Activated CD4-positive, alpha-beta T cell treated with anti-CD3 and anti-CD28 coated beads, Interleukin-10, Interleukin-2, amounts not matched to agents 100 ng/mL and 50 ng/mL, durations not matched to agents 16 hours and 8 hours (primary cell): ENCODE measurements around the gene POU3F3.

Source experiments
- DNase-seq: peaks from one replicate; pipeline ENCODE4 v3.0.0-alpha.2; 2020

The POU3F3 gene

GRCh38 chr2:104853534-104854497, at the start of gene POU3F3:
Gene POU3F3 (plus strand): TSS chr2:104854115. CDS start chr2:104855511, 1,396 bp downstream.
- DNase-seq, result peak; percentile 54

- no peak for DNase-seq
These were observed 49.6 kb upstream of the POU3F3 start for GRCh38 chr2:104804148-104804890.

- no peak for DNase-seq
These were observed 41.6 kb upstream of the POU3F3 start for GRCh38 chr2:104812286-104812685.

- DNase-seq, result no peak
These were observed 37.8 kb upstream of the POU3F3 start for GRCh38 chr2:104816143-104816542.

GRCh38 chr2:104818264-104818663, 35.7 kb upstream of the POU3F3 start:
- no peak for DNase-seq

GRCh38 chr2:104820126-104820525, 33.8 kb upstream of the POU3F3 start:
- DNase-seq, result no peak

GRCh38 chr2:104825124-104825865, 28.6 kb upstream of the POU3F3 start:
- no peak for DNase-seq

DNA sequence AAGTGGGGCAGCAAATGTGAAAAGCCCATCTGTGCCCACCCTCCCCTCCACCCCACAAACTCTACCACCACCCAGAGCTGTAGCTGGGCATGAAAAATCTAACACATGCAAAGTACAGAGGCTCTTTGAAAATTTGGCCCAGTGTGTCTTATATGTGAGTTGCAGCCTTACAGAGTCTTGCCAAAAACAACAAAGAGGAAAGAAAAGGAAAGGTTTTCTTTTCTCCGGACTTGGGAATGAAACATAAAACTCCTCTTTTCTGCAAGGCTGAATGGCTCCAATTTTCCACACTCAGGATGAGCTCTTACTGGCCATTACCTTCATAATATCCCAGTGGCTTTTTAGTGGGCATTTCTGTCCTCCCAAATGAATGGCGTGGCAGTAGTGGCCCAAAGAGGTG, 27.9 kb upstream of the POU3F3 start:
- no peak for DNase-seq

DNA sequence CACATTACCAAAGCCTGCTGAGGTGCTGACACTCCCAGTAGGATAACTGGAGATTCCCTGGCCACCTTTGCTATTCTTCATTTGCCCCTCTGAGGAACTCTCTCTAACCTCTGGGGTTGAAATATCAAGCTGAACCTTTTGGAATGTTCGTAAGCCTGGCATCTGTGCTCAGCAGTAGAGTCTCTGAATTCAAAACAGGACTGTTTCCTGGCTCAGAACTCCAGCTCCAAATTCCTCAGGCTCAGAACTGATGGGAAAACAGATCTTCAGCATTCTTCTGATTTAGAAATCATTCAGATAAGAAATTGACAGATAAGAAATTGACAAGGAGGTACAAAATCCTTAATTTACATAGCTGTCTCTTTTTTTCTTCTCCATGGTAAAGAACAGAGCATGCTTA, 22.2 kb upstream of the POU3F3 start:
- DNase-seq, result no peak

DNA sequence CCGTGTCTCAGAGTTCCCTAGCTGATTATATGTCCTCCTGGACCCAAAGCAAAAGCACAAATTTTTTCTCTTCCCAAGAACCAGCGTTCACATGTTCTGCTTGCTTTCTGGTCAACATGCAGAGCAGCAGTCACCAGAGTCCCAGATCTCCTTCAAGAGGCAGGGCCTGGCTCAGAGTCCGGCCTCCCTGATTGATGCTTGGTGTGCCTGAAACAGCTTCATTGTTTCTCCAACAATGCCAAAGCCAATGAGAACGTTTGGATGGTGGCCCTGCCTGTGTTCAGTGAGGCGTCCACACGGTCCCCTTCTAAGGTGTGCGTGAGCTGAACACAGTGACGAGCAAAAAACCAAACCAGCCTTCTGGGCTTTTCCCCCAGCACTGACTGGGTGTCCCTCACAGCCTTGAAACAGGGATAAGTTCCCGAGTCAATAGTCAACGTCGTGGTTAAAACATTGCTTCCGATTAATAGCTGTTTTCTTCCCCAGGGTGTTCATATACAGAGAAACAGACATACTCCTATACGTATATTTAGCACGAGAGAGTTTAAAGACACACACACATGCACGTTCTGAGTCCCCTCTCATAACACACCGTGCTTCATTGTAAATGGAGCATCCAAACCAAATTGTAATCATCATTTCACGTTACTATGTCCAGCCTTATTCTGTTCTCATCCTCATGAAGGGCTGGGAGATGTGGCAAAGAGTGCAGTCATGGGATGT, 19.3 kb upstream of the POU3F3 start:
- no peak for DNase-seq

- no peak for DNase-seq
These were observed 17.6 kb upstream of the POU3F3 start for GRCh38 chr2:104836265-104836664.

DNA sequence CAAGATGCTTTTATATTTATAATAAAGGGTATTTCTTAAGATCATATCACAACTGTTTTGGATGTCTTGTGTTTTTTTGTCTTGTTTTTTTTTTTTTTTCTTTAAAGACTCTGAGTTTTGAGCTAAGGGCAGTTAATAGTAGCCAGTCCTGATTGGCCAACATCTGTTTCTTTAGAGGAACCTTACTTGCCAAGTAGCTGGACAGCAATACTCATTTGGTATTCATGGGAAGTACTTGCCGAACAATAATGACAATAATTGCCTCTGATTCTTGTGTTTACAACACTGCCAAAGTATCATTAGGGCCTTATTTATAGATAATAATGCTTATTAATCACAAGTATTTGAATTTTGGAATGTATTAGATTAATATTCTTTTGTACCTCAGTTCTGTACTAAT, 17.1 kb upstream of the POU3F3 start:
- DNase-seq, result no peak

DNA sequence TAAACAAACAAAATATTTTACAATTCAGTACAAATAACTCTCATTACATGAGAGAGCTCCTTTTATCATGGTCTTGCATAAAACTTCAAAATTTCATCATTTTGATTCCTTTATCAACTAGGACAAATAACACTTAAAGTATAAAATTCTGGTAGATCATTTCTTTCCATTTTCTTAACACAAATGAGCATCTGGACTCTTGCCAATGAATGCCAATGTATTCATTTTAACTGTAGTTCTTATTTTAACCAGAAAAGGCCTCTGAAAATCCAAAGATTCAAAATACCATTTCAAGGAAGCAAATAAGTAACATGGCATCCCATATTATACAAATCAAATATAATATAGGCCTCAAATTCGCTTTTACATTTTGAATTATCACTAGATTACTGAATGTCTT, 13.8 kb upstream of the POU3F3 start:
- no peak for DNase-seq

DNA sequence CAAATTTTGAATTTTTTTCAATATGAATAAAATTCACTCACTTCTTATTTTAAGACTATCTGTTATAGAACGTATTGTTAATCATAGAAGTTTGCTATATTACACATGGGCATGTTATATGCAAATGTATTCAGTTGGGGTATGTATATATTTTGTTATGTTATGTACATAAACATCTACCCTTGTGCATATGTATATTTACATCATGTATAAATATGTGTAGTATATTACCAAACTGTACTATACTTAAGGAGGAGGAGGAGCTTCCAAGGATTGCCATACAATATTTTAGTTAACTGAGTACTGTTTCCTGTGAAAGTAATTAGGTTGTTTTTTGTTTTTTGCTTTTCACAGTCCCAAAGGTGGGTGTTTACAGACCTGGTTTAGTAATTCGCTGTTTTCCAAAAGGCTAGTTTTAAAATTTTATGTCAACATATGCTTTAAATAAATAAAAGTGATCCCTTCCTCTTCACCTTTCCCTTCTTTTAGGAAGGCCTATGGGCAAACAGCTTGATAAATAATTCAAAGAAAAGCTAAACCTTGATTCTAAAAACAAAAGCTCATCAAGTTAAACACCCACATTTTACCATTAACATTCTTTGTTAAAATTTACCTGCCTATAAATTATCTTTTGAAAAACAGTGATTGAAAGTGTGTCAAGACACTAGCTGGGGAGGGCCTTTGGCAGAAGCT, 12.9 kb upstream of the POU3F3 start:
- DNase-seq, result no peak

GRCh38 chr2:104841744-104842143, 12.2 kb upstream of the POU3F3 start:
- DNase-seq, result no peak

DNA sequence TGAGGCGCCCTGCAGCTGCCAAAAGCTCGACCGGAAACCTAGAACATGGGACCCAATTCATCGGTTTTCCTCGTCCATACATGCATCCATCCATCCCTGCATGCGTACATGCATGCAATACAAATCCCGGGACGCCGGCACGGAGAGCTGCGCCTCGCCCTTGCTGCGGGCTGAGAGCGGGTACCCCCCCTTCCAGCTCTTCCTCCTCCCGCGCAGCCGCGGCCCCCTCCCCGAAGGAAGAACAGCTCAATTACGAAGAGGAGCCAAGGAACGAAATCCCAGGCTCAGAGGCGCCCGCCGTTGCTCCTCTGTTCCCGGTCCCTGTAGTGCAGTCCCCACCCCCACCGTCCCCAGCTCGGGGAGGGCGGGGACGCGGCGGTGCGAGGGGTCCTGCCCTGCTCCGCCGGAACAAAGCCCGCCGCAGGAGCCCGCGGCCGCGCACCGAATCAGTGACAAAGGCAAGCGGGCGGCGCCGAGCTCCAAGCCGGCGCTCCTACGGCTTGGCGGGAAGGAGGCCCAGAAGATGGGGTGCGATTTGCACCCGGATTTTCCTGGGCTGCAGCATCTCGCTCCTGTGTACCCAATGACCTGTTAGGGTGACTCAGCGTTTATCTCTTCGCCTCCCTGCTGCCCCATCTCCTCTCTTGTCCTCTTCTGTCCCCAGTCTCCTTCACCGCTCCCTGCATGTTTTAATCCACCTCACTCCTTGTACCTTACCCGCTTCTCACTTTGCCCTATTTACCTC, 8.9 kb upstream of the POU3F3 start:
- DNase-seq, result no peak

- DNase-seq, result no peak
These were observed 8.4 kb upstream of the POU3F3 start for GRCh38 chr2:104845552-104845931.

DNA sequence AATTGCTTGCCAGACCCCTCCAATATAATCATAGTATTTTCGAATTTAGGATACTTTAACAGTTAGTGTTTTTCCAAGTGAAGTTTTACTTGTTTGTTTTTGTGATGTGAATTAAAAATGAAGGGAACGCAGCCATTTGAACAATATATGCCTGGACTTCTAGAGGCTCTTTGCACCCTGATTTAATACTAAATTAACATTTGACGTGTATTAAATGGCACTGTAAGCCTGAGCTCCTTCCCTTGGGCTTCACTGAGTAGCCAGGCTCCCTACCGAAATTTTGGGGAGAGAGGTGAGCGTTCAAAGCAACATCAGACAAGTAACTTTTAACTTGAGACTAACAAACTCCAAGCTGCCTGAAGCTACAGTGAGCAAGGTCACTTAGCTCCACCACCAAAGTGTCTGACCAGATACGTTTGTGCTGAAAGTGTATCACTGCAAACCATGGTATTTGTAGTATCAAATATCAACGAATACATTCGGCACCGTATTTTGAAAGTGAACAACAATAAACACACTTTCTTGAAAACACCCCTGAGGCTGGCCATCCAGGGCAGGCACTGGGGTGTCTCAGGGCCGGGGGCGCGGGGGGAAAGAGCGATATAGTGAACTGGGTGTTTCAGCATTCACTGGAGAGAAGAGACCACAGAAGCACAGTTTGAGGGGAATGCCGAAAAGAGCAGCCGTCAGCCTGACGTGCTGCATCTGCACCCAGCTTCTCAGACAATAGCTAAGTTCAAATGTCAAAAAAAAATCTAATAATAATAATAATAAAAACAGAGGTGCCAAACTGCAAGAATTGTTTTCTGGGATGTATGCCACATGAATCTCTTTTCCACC, 7.7 kb upstream of the POU3F3 start:
- DNase-seq, result no peak

DNA sequence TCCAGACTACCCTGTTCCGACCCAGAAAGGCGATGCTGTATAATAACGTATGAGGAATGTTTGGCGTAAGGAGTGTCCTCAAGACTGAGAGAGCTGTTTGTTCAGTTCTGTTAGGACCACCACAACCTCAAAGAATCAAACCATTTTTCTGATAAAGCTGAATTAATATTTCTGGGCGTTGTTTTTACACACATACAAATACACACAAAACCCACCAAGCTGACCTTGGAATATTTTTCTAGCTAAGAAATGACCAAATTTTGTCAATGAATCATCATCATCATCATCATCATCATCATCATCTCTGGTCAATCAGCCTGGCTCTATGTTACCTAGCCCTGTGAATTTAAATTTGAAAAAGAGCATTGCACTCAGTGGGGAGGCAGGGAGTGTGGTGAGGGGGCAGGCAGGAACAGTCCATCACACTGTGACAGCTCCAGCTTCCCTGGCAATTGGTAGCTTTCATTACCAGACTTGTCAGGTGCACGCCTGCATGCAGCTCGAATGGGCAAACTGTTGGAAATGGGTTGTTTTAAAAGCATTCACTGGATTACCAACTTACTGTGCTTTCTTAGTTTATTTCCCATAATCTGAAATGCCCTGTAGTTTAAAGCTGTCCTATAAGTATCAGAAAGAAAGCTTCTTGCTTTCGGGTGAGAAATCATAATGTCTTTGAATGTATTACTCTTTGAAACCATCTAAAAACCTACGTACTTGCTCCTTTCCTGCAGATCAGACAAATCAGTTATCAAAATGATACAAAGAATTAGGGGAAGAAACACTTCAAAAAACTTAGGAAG, 6.9 kb upstream of the POU3F3 start:
- no peak for DNase-seq
